GM23338 (cell line): ENCODE data around the gene EEF2K. TPM values are rescaled to one million over a fixed set of nuclear protein-coding genes. Genes with fewer than 3 reads are reported as not detected.
A peak's percentile ranks its signal among the peaks of the same experiment; 100 is the strongest.

ENCODE experiments used
- ATAC-seq: fragments of 200-7000 bp; cut with Tn5 transposase; 3 replicates; pipeline ENCODE4 v1.9.1; 2020
- DNase-seq: peaks from one replicate; pipeline ENCODE4 v3.0.0-alpha.2; 2015; ENCODE audit warnings: low spot score
- H2AFZ ChIP-seq: fragments of 200-600 bp; sonication (generic); 2 replicates; pipeline ENCODE4 v1.8.0; 2016; ENCODE audit warnings: antibody characterized with exemption, mild to moderate bottlenecking, moderate library complexity
- H3F3A ChIP-seq: fragments of 200-600 bp; sonication (generic); replicated peaks from 2 replicates; pipeline ENCODE4 v1.8.0; 2017; ENCODE audit warnings: antibody characterized with exemption, mixed run types, low read depth
- H3K27ac ChIP-seq: fragments of 200-600 bp; sonication (generic); 2 replicates; pipeline ENCODE4 v1.6.1; 2016; ENCODE audit warnings: low read depth
- H3K27me3 ChIP-seq: fragments of 200-600 bp; sonication (generic); 2 replicates; pipeline ENCODE4 v1.8.0; 2016; ENCODE audit warnings: mild to moderate bottlenecking, mixed run types, moderate library complexity; ENCODE audit not compliant: insufficient read depth
- H3K36me3 ChIP-seq: fragments of 200-600 bp; sonication (generic); 2 replicates; pipeline ENCODE4 v1.8.0; 2016; ENCODE audit warnings: mild to moderate bottlenecking; ENCODE audit not compliant: insufficient read depth
- H3K4me1 ChIP-seq: fragments of 200-600 bp; sonication (generic); 2 replicates; pipeline ENCODE4 v1.8.0; 2016; ENCODE audit warnings: mild to moderate bottlenecking, moderate library complexity; ENCODE audit not compliant: insufficient read depth
- H3K4me2 ChIP-seq: fragments of 200-600 bp; sonication (generic); 2 replicates; pipeline ENCODE4 v1.7.1; 2017; ENCODE audit warnings: mixed run types
- H3K4me3 ChIP-seq: fragments of 200-600 bp; sonication (generic); 2 replicates; pipeline ENCODE4 v1.6.1; 2016; ENCODE audit warnings: mixed run types
- H3K79me2 ChIP-seq: fragments of 200-600 bp; sonication (generic); replicated peaks from 2 replicates; pipeline ENCODE4 v1.8.0; 2017; ENCODE audit warnings: mild to moderate bottlenecking; ENCODE audit not compliant: insufficient read depth
- H3K9me2 ChIP-seq: fragments of 200-600 bp; sonication (generic); 2 replicates; pipeline ENCODE4 v1.8.0; 2017; ENCODE audit not compliant: insufficient read depth
- H4K20me1 ChIP-seq: fragments of 200-600 bp; sonication (generic); replicated peaks from 2 replicates; pipeline ENCODE4 v1.8.0; 2017; ENCODE audit warnings: mild to moderate bottlenecking; ENCODE audit not compliant: insufficient read depth
- H3K27ac Mint-ChIP-seq: 2 replicates; pipeline ENCODE4 v1.8.0; 2020; ENCODE audit warnings: inconsistent platforms, mild to moderate bottlenecking, moderate library complexity, mixed read lengths
- H3K27me3 Mint-ChIP-seq: 3 replicates; pipeline ENCODE4 v1.8.0; 2022; ENCODE audit warnings: low read depth, mild to moderate bottlenecking, moderate library complexity, mixed read lengths, inconsistent platforms; ENCODE audit not compliant: insufficient read depth, poor library complexity
- H3K36me3 Mint-ChIP-seq: 3 replicates; pipeline ENCODE4 v1.8.0; 2021; ENCODE audit warnings: low read depth, mild to moderate bottlenecking, inconsistent platforms, moderate library complexity, mixed read lengths
- H3K4me1 Mint-ChIP-seq: 3 replicates; pipeline ENCODE4 v1.8.0; 2020; ENCODE audit warnings: mild to moderate bottlenecking, inconsistent platforms, mixed read lengths
- H3K4me3 Mint-ChIP-seq: 3 replicates; pipeline ENCODE4 v1.8.0; 2021; ENCODE audit warnings: moderate library complexity, mild to moderate bottlenecking, inconsistent platforms, mixed read lengths
- H3K9me3 Mint-ChIP-seq: 3 replicates; pipeline ENCODE4 v1.8.0; 2020; ENCODE audit warnings: moderate library complexity, mild to moderate bottlenecking, inconsistent platforms, mixed read lengths
- CREB1 ChIP-seq: fragments of 250-450 bp; sonication (Bioruptor Pico); IDR thresholded peaks from 2 replicates; pipeline ENCODE4 v1.5.0; 2020; ENCODE audit warnings: low read depth, mild to moderate bottlenecking, moderate library complexity
- CTCF ChIP-seq, 2 experiments: fragments of 200-600 bp in 1 of 2; sonication (generic) in 1 of 2; conservative IDR thresholded peaks; 2 replicates each; pipeline versions ENCODE4 v1.5.1 to v1.6.1; 2016 to 2017; ENCODE audit warnings: antibody characterized with exemption in 2 of 2, low read depth in 2 of 2, mild to moderate bottlenecking in 2 of 2, moderate library complexity in 1 of 2
- ETS1 ChIP-seq: IDR thresholded peaks from 2 replicates; pipeline ENCODE4 v1.6.1; 2016; ENCODE audit warnings: antibody characterized with exemption
- EZH2 ChIP-seq: fragments of 200-600 bp; sonication (generic); IDR thresholded peaks from one replicate; pipeline ENCODE4 v1.8.0; 2017; ENCODE audit warnings: antibody characterized with exemption, mild to moderate bottlenecking, low read depth; ENCODE audit not compliant: unreplicated experiment
- EZH2phosphoT487 ChIP-seq: fragments of 200-600 bp; sonication (generic); IDR thresholded peaks from one replicate; pipeline ENCODE4 v1.8.1; 2018; ENCODE audit warnings: antibody characterized with exemption; ENCODE audit not compliant: unreplicated experiment
- JUNB ChIP-seq: IDR thresholded peaks from one replicate; pipeline ENCODE4 v1.6.1; 2016; ENCODE audit warnings: antibody characterized with exemption; ENCODE audit not compliant: unreplicated experiment
- NANOG ChIP-seq: IDR thresholded peaks from 2 replicates; pipeline ENCODE4 v1.6.1; 2016; ENCODE audit warnings: antibody characterized with exemption, borderline replicate concordance
- POLR2AphosphoS5 ChIP-seq: IDR thresholded peaks from 2 replicates; pipeline ENCODE4 v1.6.1; 2016; ENCODE audit warnings: antibody characterized with exemption, low read depth
- REST ChIP-seq: IDR thresholded peaks from one replicate; pipeline ENCODE4 v1.6.1; 2018; ENCODE audit warnings: antibody characterized with exemption; ENCODE audit not compliant: unreplicated experiment
- STAT1 ChIP-seq: IDR thresholded peaks from one replicate; pipeline ENCODE4 v1.6.1; 2016; ENCODE audit warnings: antibody characterized with exemption; ENCODE audit not compliant: unreplicated experiment
- ZNF114 ChIP-seq: fragments of 250-450 bp; sonication (Bioruptor Pico); IDR thresholded peaks from 2 replicates; pipeline ENCODE4 v1.5.0; 2020; ENCODE audit warnings: mild to moderate bottlenecking, moderate library complexity
- ZNF331 ChIP-seq: fragments of 250-450 bp; sonication (Bioruptor Pico); IDR thresholded peaks from 2 replicates; pipeline ENCODE4 v1.5.0; 2020; ENCODE audit warnings: low read depth, mild to moderate bottlenecking, moderate library complexity
- polyA plus RNA-seq: library from polyadenylated mRNA; unstranded; fragments of >200 nt; fragmentation: Nextera tagmentation; extraction: Ambion mirVana; gene quantifications from 2 replicates; pipeline ENCODE4 v1.2.1, GENCODE V29; 2016
- total RNA-seq: library from RNA; depleted of rRNA; stranded (reverse); fragments of >200 nt; shearing (Covaris generic); gene quantifications from 2 replicates; pipeline ENCODE4 v1.2.3, GENCODE V29; 2014
- TF ChIP-seq, protein P1 (sequence below): fragments of 250-450 bp; sonication (Bioruptor Pico); IDR thresholded peaks from 2 replicates; pipeline ENCODE4 v1.5.0; 2020; ENCODE audit warnings: mild to moderate bottlenecking, moderate library complexity

The EEF2K gene
- total and polyA plus RNA-seq, 2 experiments from 2014 or later, result 5.4 to 23.9 TPM

DNA sequence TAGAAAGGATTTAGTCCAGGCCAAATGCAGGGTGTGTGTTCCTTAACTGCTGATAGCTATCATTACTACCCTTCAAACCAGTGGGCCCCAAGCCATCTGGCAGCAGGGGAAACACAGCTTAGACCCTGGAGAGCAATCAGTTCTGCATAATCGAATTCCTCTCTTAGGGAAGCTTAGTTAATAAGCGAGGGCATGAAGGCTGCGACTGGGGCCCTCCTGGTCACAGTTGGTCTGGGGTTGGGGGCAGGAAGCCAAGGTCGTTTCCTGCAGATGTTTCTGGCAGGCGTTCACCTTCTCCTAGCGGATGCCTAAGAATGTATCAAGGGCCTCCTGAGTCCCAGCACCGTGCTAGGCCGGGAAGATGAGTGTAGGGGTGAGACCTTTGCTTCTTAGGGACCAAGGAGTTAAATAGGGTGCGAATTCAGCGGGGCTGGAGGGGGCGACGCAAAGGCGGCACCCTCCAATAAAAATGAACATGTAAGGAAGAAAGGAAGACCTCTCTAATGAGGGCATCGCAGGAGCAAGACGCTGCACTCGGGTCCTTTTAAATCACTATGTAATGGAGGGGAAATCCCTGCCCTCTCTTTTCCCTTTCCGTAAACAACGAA, 16.5 kb upstream of the EEF2K start:
- no peaks in the 10 kb centered on the region for H3K27me3 ChIP-seq
- H3K9me2 ChIP-seq, result 0 out of 2 replicates have a peak, but pooled peaks cover 6% of the 10 kb centered on the region
- H3K27ac ChIP-seq, result no peak overlapping the region
- H2AFZ ChIP-seq, result peak overlapping the region; percentile 93
- DNase-seq (peak; percentile 59), ATAC-seq (peak; percentile 3)
- peak overlapping the region; percentile 85 for H3K4me3 ChIP-seq
- peaks cover 26% of the 10 kb centered on the region for H3K4me1 ChIP-seq
- no peaks in the 10 kb centered on the region for H3K79me2 ChIP-seq
- H3K27me3 Mint-ChIP-seq, result peaks cover 17% of the 10 kb centered on the region
- no peak overlapping the region for H3K27ac Mint-ChIP-seq
- H3K4me1 Mint-ChIP-seq, result peaks cover 29% of the 10 kb centered on the region
- TF ChIP-seq ZNF331 (CRISPR knock-in tag) (no peak), ETS1 (no peak), CREB1 (CRISPR knock-in tag) (no peak), POLR2AphosphoS5 (no peak), JUNB (no peak), STAT1 (no peak), NANOG (no peak), EZH2 (no peak), EZH2phosphoT487 (no peak), CTCF (conservative IDR thresholded peaks at IDR 0.05; ENCODE audit: low read depth in 2 of 2) (no peak), REST (no peak), ZNF114 (CRISPR knock-in tag) (no peak)
- TF ChIP-seq, protein P1, sequence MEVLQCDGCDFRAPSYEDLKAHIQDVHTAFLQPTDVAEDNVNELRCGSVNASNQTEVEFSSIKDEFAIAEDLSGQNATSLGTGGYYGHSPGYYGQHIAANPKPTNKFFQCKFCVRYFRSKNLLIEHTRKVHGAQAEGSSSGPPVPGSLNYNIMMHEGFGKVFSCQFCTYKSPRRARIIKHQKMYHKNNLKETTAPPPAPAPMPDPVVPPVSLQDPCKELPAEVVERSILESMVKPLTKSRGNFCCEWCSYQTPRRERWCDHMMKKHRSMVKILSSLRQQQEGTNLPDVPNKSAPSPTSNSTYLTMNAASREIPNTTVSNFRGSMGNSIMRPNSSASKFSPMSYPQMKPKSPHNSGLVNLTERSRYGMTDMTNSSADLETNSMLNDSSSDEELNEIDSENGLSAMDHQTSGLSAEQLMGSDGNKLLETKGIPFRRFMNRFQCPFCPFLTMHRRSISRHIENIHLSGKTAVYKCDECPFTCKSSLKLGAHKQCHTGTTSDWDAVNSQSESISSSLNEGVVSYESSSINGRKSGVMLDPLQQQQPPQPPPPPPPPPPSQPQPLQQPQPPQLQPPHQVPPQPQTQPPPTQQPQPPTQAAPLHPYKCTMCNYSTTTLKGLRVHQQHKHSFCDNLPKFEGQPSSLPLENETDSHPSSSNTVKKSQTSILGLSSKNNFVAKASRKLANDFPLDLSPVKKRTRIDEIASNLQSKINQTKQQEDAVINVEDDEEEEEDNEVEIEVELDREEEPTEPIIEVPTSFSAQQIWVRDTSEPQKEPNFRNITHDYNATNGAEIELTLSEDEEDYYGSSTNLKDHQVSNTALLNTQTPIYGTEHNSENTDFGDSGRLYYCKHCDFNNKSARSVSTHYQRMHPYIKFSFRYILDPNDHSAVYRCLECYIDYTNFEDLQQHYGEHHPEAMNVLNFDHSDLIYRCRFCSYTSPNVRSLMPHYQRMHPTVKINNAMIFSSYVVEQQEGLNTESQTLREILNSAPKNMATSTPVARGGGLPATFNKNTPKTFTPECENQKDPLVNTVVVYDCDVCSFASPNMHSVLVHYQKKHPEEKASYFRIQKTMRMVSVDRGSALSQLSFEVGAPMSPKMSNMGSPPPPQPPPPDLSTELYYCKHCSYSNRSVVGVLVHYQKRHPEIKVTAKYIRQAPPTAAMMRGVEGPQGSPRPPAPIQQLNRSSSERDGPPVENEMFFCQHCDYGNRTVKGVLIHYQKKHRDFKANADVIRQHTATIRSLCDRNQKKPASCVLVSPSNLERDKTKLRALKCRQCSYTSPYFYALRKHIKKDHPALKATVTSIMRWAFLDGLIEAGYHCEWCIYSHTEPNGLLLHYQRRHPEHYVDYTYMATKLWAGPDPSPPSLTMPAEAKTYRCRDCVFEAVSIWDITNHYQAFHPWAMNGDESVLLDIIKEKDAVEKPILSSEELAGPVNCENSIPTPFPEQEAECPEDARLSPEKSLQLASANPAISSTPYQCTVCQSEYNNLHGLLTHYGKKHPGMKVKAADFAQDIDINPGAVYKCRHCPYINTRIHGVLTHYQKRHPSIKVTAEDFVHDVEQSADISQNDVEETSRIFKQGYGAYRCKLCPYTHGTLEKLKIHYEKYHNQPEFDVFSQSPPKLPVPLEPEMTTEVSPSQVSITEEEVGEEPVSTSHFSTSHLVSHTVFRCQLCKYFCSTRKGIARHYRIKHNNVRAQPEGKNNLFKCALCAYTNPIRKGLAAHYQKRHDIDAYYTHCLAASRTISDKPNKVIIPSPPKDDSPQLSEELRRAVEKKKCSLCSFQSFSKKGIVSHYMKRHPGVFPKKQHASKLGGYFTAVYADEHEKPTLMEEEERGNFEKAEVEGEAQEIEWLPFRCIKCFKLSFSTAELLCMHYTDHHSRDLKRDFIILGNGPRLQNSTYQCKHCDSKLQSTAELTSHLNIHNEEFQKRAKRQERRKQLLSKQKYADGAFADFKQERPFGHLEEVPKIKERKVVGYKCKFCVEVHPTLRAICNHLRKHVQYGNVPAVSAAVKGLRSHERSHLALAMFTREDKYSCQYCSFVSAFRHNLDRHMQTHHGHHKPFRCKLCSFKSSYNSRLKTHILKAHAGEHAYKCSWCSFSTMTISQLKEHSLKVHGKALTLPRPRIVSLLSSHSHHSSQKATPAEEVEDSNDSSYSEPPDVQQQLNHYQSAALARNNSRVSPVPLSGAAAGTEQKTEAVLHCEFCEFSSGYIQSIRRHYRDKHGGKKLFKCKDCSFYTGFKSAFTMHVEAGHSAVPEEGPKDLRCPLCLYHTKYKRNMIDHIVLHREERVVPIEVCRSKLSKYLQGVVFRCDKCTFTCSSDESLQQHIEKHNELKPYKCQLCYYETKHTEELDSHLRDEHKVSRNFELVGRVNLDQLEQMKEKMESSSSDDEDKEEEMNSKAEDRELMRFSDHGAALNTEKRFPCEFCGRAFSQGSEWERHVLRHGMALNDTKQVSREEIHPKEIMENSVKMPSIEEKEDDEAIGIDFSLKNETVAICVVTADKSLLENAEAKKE (CRISPR knock-in tag), result no peak
- no peaks in the 10 kb centered on the region for H3K36me3 ChIP-seq
- H3F3A ChIP-seq, result peaks cover 8% of the 10 kb centered on the region; the same call in 1 of the 2 replicates
- H3K4me3 Mint-ChIP-seq, result peak overlapping the region; percentile 89
- H3K36me3 Mint-ChIP-seq, result no peaks in the 10 kb centered on the region
- no peaks in the 10 kb centered on the region for H3K9me3 Mint-ChIP-seq
- peak overlapping the region; percentile 94 for H3K4me2 ChIP-seq
- H4K20me1 ChIP-seq, result no peaks in the 10 kb centered on the region
